Left ventricle myocardium inferior (tissue), 1 donor: ENCODE data around the gene APMAP. TPM values are rescaled to one million over a fixed set of nuclear protein-coding genes. Genes with fewer than 3 reads are reported as not detected.

Source experiments
- DNase-seq: peaks from one replicate; pipeline ENCODE4 v3.0.0-alpha.2; 2020
- H3K27ac ChIP-seq: fragments of 200-600 bp; replicated peaks from 2 replicates; pipeline ENCODE4 v1.8.0; 2021
- H3K27me3 ChIP-seq: fragments of 200-600 bp; 2 replicates; pipeline ENCODE4 v1.8.0; 2021; ENCODE audit warnings: low read depth
- H3K36me3 ChIP-seq: fragments of 200-600 bp; 2 replicates; pipeline ENCODE4 v1.8.0; 2021
- H3K4me1 ChIP-seq: fragments of 200-600 bp; 2 replicates; pipeline ENCODE4 v1.8.0; 2021
- H3K4me3 ChIP-seq: fragments of 200-600 bp; 2 replicates; pipeline ENCODE4 v1.8.0; 2021; ENCODE audit warnings: mild to moderate bottlenecking, moderate library complexity
- H3K9me3 ChIP-seq: fragments of 200-600 bp; replicated peaks from 2 replicates; pipeline ENCODE4 v1.8.0; 2021
- CTCF ChIP-seq: fragments of 200-600 bp; IDR thresholded peaks from 2 replicates; pipeline ENCODE4 v1.8.0; 2021; ENCODE audit warnings: antibody characterized with exemption, mild to moderate bottlenecking, borderline replicate concordance
- intact Hi-C: fragments of 100-400 bp; cut with micrococcal nuclease; formaldehyde crosslinking; loops from one replicate; pipeline ENCODE4 v1.11.0; 2022
- total RNA-seq: library from RNA; stranded (reverse); fragmentation: NEBNext Ultra II Directional; extraction: Animal tissue kit (Norgen Biotek cat#: 25700); gene quantifications from one replicate; pipeline ENCODE4 v1.2.1, GENCODE V29; 2021
- donor health status: DM: no; HTN: yes; CAD: no; lungs with severe emphysema.

Gene APMAP
- total RNA-seq, 1 donor from 2014 or later = 23.8 TPM

- intact Hi-C loops = no loop called here
- no peaks in the 10 kb centered on the region for H3K4me1 ChIP-seq
- no peak for TF ChIP-seq CTCF
- no peak for DNase-seq
- no peak overlapping the region for H3K4me3 ChIP-seq
- H3K9me3 ChIP-seq = peaks cover under 1% of the 10 kb centered on the region
- no peak overlapping the region for H3K27ac ChIP-seq
- no peaks in the 10 kb centered on the region for H3K36me3 ChIP-seq
- H3K27me3 ChIP-seq = peaks cover 31% of the 10 kb centered on the region
Measured at GRCh38 chr20:24953209-24953575, 39.4 kb downstream of the APMAP start.

- no peaks in the 10 kb centered on the region for H3K36me3 ChIP-seq
- peaks cover 6% of the 10 kb centered on the region for H3K9me3 ChIP-seq
- H3K4me1 ChIP-seq = no peaks in the 10 kb centered on the region
- DNase-seq = no peak
- H3K4me3 ChIP-seq = no peak overlapping the region
- TF ChIP-seq CTCF = no peak
- H3K27ac ChIP-seq = no peak overlapping the region
- intact Hi-C loops = no loop called here
- peaks cover 31% of the 10 kb centered on the region for H3K27me3 ChIP-seq
Measured at GRCh38 chr20:24952376-24953208, 40.0 kb downstream of the APMAP start.

- no peak for DNase-seq
- Histone ChIP-seq H3K36me3 (no peaks in the 10 kb centered on the region), H3K4me1 (no peaks in the 10 kb centered on the region), H3K27ac (no peak overlapping the region), H3K9me3 (peaks cover 15% of the 10 kb centered on the region), H3K27me3 (peaks cover 31% of the 10 kb centered on the region), H3K4me3 (no peak overlapping the region)
- TF ChIP-seq CTCF = no peak
- intact Hi-C loops = no loop called here
Measured at GRCh38 chr20:24951536-24952083, 40.9 kb downstream of the APMAP start.

- Histone ChIP-seq H3K4me3 (no peak overlapping the region), H3K9me3 (peaks cover 20% of the 10 kb centered on the region), H3K27ac (no peak overlapping the region), H3K36me3 (no peaks in the 10 kb centered on the region), H3K27me3 (peaks cover 31% of the 10 kb centered on the region), H3K4me1 (no peaks in the 10 kb centered on the region)
- intact Hi-C loops = no loop called here
- DNase-seq = no peak
- no peak for TF ChIP-seq CTCF
Measured at GRCh38 chr20:24950836-24951525, 41.6 kb downstream of the APMAP start.

GRCh38 chr20:24950128-24950835, 42.3 kb downstream of the APMAP start:
- intact Hi-C loops = no loop called here
- Histone ChIP-seq H3K27ac (no peak overlapping the region), H3K4me3 (no peak overlapping the region), H3K36me3 (no peaks in the 10 kb centered on the region), H3K4me1 (no peaks in the 10 kb centered on the region), H3K9me3 (peaks cover 23% of the 10 kb centered on the region), H3K27me3 (peaks cover 31% of the 10 kb centered on the region)
- no peak for TF ChIP-seq CTCF
- no peak for DNase-seq
